SKM-1 treated with dmso at 0.1 percent for 144 hours (cell line): Measurements from ENCODE around the gene ICE2.
"Not testable (repeated sequence)": the region's sequence is repeated elsewhere in the genome, so short reads cannot be mapped to it uniquely, and the experiment has no call there.

Experiments used
- DNase-seq: peaks from one replicate; lab custom pipeline; 2025; ENCODE audit not compliant: unreplicated experiment; lab: John Stamatoyannopoulos, UW

The ICE2 gene

DNA sequence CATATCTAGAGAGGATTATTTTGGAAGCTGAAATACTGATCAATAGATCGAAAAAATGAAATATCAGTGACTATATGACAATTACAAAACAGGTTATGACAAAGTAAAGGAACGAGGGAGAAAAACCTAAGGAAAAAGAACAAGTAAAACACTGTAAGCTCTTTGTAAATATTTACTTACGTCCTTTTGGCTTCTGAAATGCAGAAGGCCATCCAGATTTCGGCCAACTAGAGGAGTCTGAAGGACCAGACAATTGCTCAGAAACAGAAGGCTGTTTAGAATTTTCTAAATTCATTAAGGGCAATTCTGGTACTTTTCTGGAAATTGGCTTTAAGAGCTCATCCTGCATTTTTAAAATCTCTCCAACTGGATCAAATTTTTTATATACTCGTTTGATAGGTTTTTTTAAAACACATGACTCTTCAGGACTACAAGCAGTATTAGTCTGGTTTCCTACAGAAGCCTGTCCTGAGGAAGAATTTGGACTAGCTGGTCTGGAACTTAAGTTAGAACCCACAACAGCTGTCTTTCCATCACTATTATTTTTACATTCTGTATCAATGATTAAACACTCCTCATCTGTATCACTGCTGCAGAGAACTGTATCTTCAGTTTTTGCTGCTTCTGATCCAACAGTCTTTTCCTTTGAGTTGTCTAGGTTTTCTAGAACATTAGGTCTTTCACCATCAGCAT is 30.1 kb downstream of the ICE2 start:
- no peak for DNase-seq

DNA sequence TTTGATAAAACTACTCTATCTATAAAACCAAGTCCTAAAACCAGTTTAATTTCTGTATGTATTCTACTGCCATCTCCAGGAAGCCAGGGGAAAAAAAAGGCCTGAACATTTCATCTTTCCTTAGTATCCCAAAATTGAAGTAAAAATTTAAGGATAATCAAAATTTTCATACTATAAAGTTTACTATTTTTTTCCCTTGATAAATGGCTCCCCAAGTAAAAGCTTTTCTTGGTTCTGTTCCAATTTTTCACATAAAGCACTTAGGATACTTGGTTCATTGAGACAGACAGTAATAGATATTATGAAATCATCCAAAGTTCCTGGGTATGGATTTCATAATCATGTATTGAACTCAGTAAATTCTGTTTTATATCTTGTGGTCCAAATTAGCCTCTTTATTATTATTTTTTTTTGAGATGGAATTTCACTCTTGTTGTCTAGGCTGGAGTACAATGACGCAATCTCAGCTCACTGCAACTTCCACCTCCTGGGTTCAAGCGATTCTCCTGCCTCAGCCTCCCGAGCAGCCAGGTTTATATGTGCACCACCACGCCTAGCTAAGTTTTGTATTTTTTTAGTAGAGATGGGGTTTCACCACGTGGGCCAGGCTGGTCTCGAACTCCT is 34.5 kb downstream of the ICE2 start:
- DNase-seq = no peak

DNA sequence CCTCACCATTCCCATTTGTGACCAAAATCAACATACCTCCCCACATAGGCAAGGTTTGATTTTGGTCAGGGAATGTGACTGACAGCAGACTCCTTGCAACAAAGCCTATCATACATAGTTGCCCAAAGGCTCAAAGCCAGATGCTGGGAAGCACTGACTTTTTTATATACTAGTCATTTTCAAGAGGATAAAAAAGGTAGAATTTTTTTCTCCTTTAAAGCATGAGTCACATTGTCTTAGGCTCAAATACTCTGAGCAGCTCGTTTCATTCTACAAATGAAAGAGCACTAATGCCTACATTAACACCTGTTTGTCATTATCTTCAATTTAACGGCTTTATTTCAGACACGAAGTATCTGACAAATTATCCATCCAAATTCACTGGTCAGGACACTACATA is 36.2 kb downstream of the ICE2 start:
- no peak for DNase-seq

DNA sequence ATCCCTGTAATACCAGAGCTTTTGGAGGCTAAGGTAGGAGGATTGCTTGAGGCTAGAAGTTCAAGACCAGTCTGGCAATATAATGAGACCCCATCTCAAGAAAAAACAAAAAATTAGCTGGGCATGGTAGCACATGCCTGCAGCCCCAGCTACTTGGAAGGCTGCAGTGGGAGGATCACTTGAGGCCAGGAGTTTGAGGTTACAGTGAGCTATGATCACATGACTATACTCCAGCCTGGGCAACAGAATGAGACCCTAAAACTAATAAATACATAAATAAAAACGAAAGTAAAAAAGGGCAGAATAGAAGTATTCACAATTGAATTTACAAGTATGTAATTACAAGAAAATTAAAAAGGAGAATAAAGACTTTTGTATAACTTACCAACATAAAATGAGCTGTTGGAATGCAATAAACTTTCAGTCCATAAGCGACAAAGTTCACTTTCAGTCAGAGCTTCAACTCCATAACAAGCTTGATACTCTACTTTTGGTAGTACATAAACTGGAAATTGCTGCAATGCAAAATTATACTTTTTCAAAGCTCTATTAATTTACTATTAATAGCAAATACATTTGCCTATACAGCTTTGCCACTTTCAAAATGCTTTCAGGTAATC is 36.8 kb downstream of the ICE2 start:
- DNase-seq = no peak

DNA sequence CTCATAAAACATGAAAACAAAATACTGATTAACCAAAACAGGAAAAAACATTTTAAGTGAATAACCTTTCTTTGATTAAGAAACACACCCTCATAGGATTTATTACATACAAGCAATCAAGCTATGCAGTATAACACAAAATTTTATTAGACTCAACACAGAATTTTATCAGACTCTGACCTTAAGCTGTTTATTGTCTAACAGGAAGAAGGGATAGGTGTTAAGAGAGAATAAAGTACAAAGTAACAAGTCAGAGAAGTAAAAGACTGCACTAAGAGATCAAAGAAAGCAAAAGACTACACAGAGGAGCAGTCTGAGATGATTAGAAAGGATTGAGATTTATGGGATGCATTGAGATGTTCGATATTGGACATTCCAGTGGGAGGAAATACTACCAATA is 37.6 kb downstream of the ICE2 start:
- DNase-seq = no peak

DNA sequence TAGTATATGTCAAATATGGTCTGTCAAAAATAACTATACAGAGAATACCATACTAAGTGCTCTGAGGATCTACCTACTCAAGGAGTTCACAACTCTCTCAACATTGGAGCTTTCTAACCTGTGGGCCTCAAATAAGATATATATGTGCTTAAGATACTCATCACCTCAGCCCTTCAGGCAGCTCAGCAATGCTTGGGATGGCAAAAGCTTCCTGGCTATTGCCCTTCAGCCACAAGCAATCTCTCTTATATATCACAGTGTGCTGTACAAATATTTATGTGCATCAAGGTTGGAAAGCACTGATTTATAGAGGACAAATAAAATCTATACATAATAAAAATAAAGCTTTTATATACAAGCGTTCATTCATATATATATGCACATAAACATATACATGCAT is 40.3 kb downstream of the ICE2 start:
- no peak for DNase-seq

DNA sequence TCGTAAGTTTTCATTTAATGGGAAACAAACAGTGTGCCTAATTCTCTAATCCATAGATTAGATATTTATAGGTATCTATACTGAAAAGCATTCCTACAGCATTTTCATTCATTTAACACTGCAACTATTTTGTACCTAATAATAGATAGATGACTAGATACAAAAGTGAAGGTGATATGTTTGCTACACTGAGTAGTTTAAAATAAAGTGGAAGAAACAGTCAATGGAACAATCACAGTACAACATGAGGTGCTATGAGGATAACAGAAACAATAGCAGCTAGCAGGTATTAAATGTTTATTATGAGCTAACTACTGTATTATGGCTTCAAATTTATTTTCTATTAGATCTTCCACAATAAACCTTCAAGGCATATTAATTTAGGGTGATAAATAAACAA is 50.0 kb downstream of the ICE2 start:
- DNase-seq = no peak

DNA sequence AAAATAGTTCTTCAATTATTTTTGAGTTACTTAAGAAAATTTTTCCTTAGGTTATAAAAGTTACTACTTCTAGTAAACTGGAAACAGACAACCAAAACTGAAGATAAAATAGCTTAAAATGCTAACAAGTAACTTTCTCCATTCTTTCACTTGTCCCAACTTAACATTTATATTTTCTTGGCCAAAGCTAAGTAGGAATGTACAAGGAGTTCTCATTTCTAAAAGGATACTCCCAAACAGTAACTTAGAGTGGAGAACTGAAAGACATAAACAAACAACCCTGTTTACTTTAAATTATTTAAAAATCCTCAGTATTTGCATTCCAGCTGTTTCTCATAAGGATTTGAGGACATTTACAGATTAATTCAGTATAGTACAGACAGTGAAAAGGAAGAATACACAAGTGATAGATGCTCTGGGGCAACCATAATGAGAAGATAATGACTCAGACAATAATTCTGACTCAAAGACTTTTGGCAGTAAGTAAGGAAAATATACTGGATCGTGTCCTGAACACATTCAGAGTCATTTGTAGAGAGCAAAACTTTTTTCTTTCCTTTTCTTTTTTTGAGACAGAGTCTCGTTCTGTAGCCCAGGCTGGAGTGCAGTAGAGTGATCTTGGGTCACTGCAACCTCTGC is 52.0 kb downstream of the ICE2 start:
- no peak for DNase-seq

DNA sequence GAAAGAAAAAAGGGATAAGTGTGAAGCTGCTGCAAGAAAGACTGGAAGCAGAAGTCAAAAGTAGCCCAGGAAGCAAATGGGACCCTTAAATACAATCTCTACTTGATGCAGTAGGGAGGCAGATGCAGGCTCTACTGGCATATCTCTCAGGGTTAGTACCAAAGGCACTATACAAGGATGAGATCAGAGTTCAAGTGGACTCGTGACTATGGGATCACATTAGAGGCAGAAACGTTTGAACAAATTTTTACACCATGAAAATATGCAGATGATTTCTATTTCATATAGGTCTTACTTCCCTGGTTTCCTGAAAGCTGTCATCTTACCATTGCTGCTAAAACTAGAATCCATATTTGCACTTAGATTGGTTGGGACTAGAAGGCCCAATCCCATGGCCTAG is 53.5 kb downstream of the ICE2 start:
- DNase-seq = no peak

DNA sequence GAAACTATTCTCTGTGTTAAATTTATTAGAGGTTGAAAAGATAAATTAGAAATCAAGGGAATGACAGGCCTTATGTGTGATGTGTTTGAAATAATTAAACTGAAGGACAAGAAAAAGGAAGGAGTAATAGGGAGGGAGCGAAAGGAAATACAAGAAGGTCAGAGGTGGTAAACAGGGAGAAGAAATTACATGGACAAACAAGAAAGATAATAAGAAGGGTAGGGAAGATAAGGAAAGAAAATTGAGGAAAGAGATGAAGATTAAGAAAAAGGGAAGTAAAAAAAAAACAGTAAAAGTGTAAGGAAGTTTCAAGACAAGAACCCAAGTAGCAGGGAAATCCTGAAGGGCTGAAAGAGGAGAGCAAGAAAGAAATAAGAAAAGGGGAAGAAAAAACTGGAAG is 54.9 kb downstream of the ICE2 start:
- no peak for DNase-seq

DNA sequence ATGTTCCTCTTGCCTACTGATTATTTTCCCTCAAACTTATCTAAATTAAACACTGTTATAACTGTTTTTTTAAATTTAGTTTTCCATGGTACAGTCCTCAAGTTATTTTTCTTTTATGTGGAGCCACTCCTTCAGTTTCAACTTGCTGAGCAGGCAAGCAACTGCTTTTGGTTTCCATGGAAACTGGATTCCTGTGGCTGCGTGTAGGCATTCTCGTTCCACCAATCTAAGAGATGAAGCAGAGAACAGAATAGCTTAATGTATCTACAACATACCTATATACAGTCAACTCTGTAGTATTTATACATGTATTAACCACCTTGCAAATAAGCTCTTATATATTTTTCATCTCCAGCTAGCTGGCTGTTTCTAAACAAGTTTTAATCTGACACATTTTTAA is 55.4 kb downstream of the ICE2 start:
- DNase-seq = no peak

DNA sequence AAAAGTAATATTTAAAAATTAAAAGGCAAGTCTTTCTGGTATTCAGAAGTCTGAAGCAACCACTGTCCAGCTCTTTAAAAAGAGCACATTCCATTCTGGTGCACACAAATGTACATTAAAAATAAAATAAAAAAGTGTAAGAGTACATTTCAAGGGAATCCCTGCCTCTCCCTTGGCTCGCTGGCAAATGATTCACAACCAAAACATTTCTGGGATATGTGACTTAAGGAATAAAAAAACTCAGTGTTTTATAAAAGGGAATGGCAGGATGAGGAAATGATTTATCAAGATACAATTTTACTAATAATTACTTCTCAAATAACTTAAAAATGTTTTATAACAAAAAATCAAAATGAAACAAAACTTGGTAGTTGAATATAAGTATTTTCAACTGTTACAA is 57.4 kb downstream of the ICE2 start:
- DNase-seq = no peak

DNA sequence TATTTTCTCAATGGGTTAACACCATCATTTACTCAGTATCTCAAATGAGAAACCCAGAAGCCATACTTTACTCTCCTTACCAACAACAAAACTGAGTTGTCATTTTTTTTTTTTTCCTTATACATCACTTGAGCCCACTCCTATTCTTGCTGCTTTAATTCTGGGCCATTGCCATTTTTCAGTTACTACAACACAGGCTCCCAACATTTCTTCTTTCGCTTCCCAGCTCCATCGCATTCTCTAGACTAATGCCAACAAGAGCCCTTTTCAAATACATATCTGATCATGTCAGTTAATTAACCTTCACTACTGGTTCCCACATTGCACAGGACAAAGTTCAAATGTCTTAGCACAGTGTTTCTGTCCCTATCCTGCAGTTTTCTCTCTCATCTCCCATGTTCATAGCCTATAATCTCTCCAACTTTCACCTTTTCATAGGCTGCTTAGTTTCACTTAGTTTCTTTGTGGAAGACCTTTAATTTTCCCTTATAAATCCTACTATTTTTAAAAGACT is 58.7 kb downstream of the ICE2 start:
- DNase-seq = no peak

DNA sequence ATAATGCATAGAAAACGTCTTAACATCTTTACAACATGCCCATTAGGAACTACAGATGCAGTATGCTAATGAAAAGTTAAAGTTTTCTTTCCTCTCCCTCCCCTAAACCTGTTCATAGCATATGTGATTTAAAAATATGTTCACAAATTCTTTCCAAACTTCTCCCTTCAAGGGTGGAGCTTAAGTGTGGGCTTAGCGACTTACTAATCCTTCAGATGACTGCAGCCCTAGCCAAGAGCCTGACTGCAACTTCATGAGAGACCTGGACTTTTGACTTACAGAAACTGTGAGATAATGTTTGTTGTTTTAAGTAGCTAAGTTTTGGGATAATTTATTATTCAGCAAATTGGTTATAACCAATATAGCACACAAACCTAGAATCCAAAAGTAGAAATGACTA is 59.2 kb downstream of the ICE2 start:
- no peak for DNase-seq

DNA sequence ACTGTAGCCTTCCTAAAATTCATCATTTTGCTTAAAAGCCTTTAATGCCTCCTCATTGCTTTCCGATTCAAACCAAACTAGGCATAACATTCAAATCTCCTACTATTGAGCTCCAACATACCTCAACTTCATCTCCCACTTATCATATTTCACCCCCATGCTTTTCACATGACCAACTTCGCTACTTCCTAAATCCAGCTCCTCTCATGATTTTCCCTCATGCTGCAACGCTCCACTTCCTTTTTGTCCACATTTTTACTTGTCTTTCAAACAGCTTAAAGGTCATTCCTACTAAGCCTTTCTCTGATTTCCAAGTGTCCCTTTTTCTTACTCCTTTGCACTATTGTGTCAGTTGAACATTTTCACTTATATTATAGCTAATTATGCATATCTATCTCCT is 60.8 kb downstream of the ICE2 start:
- DNase-seq = no peak

DNA sequence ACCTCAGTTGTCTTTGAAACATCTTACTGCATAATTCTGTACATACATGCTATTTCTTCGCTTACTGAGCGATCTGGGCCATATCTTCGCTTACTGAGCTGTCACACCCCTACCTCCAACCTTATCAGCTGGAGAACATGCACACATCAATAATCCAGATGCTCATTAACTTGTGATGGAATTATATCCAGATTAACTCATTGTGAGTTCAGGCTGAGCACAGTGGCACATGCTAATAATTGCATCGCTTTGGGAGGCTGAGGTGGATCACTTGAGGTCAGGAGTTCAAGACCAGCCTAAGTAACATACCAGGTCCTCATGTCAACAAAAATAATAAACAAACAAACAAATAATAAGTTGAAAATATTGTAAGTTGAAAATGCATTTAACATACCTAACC is 61.8 kb downstream of the ICE2 start:
- no peak for DNase-seq

DNA sequence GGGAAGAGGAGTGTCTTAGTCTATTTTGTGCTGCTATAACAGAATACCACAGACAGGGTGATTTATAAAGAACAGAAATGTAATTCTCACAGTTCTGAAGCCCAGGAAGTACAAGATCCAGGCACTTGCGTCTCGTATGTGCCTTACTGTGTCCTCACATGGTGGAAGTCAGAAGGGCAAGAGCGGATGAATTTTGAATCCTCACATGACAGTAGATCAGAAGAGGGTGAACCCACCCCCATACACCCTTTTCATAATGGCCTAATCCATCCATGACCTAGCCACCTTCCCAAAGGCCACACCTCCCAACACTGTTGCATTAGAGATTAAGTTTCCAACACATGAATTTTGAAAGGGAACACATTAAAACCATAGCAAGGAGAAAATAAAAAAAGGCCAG is 62.5 kb downstream of the ICE2 start:
- no peak for DNase-seq

DNA sequence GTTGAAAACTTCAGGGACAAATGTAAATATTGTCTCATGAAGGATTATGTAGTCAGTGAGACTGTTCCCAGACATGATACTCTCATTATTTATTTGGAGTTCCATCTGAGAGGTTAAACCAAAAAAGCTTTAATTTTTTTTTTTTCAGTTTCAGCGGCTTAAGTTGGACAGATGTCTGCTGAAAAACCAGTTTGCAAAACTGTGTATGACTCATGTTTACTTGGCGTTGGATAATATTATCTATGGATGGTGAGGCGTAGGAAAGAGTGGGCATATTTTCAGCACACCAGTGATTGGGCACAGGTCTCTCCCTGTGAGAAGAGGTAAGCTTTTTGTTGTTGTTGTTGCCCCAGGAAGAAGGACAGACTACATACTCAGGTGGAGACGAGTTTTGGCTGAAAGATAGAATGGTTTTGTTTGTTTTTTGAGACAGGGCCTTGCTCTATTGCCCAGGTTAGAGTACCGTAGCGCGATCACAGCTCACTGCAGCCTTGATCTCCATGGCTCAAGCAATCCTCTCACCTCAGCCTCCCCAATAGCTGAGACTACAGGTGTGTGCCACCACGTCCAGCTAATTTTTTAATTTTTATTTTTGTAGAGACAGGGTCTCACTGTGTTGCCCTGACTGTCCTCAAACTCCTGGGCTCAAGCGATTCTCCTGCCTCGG is 64.8 kb downstream of the ICE2 start:
- DNase-seq = no peak

DNA sequence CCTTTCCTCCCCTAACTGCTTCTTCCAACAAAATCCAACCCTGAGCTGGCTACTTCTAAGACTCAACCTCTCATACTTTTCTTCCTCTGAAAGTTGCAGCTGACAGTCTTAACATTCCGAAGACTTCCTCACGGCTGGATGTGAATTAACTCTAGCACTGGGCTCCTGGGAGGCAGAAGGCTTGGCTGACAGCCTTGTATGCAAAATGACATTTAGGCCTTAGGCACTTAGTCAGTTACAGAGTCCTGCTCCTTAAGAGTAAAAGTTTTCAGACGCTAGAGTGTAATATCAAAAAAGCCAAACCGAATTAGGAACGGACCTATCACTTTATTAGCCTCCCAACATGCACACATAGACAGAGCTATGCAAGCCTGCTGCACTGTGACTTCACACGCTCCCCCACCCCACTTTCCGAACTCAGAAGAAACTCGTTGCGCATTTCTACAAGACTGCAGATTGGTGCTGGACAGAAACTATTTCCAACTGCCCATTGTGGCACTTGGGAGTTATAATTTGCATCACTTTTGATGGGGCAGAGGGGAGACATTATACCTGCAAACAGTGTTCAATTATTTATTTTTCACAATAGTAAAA is 65.6 kb downstream of the ICE2 start:
- no peak for DNase-seq

DNA sequence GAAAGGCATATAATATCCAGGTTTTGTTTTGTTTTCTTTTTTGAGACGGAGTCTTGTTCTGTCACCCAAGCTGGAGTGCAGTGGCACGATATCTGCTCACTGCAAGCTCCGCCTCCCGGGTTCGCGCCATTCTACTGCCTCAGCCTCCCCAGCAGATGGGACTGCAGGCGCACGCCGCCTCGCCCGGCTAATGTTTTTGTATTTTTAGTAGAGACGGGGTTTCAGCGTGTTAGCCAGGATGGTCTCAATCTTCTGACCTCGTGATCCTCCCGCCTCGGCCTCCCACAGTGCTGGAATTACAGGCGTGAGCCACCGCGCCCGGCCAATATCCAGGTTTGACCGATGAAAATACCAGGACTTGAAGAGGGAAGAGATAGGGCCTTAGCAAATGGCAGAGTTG is 66.1 kb downstream of the ICE2 start:
- DNase-seq = not testable (repeated sequence)

DNA sequence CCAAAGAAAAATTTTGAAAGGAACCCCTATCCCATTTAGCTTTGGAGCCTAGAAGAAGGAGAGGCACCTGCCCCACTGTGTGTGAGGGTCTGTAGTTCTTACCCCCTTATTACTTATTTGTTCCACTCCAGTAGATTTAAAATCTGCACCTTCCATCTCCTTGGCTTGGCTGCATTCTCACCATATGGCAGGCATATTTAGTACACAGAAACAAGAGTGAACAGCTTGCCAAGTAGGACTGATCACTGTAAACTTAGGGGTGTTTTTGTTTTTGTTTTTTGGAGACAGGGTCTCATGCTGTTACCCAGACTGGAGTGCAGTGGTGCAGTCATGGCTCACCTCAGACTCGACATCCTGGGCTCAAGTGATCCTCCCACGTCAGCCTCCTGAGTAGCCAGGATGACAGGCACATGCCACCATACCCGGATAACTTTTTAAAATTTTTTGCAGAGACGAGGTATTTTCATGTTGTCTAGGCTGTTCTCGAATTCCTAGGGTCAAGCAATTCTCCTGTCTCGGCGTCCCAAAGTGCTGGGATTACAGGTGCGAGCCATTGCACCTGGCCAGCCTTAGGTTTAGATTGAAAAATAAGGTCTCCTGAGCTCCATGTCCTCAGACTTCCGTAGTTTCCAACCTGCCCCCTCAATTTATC is 67.0 kb downstream of the ICE2 start:
- DNase-seq = no peak
